GM12891 (cell line): ENCODE measurements around the gene CCDC142.

Experiments
- POLR2A ChIP-seq: IDR thresholded peaks from 2 replicates; pipeline ENCODE4 v1.6.1; 2011; ENCODE audit warnings: low read depth, low read length, control low read depth
- POLR2AphosphoS5 ChIP-seq: IDR thresholded peaks from 2 replicates; pipeline ENCODE4 v1.6.1; 2011; ENCODE audit warnings: low read depth, low read length, control low read depth
- POU2F2 ChIP-seq: IDR thresholded peaks from 2 replicates; pipeline ENCODE4 v1.6.1; 2011; ENCODE audit warnings: low read depth, mild to moderate bottlenecking, control low read depth, low read length, moderate library complexity
- TAF1 ChIP-seq: IDR thresholded peaks from 2 replicates; pipeline ENCODE4 v1.6.1; 2011; ENCODE audit warnings: low read depth, low read length, control low read depth

DNA sequence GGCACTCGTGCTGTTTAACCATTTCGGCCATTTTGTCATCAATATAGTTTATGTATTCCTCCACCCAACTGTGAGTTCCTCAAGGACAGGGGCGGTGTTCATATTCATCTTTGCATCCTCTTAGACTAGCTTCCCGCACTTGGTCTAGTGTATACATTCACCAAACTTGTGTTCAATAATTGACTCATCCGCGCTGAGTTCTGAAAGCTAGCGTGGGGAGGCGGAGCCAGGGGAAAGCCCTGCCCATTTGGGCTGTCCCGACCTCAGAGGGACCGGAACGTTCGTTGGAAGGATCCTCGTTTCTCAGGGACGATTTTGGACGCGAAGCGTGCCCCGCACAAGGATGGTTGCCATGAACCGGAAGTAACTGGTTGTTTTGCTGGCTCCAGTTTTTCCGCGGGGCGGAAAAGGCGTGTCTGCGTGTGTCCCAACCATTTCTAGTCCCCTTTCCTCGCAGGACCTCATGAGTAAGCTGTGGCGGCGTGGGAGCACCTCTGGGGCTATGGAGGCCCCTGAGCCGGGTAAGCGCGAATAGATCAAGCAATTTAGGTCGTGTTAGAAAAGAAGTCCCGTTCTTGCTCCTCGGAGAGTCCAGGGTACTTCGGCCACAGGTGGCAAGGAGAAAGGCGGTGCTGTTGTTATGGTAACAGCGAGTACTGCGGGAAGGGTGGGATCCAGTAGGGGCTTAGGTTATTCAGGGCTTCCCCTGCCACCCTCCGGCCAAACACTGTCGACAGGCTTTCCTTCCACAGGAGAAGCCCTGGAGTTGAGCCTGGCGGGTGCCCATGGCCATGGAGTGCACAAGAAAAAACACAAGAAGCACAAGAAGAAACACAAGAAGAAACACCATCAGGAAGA lies 27.9 kb downstream of the CCDC142 start, which contains the start of gene INO80B:
- TF ChIP-seq POU2F2 (peak; percentile 62; the same call in 1 of the 2 replicates), POLR2AphosphoS5 (no peak), POLR2A (peak; percentile 35; the same call in 1 of the 2 replicates), TAF1 (peak; percentile 43; the same call in 1 of the 2 replicates)
